ENCODE measurements around the gene SCUBE1. TPM values are rescaled to one million over a fixed set of nuclear protein-coding genes. Genes with fewer than 3 reads are reported as not detected.

Gene SCUBE1
- total and polyA plus RNA-seq, 2 of the 8 experiments (the other 6 are each of a cell fraction or from before 2014, with no cell fraction given) = 2.3 to 4.9 TPM

DNA sequence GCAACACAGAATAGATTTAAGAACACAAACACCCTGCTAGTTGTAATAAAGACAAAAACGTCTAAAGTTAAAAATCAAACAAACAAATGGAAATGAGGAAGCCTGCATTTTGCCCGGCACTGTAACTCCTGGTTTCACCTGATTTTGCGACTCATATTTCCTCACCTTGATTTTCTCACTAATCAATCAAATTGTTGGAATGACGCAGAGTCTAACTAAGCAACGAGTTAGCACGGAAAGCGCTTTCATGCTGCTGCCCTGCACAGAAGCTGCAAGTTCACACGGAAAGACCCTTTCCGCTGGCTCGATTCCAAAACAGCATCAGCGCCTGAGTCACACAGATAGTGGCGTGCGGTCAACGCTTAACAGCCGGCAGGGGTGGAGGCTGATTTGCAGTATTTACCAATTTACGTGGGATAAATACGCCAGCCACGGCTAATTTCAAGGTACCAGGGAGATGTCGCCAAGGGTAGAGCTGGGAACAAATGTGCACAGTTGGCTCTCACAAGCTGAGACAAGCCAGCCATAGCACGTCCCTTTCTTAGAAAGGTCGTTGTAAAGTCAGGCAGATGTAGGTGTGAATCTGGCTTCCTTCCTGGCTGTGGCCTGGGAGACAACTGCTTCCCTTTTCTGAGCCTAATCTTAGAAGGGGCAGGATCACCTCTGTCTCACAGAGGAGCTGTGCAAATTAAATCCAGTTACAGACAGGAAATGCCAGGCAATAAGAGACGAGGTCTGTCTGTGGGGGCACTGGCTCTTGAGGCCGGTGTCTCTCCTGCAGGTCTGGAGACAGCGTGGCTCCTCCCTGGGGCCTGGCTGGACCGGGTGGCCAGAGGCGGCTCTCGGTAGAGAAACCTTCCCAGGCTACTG, 79.3 kb downstream of the SCUBE1 start (continued):
- TF ChIP-seq RNF2 (IDR thresholded peaks at IDR 0.05; ENCODE audit: borderline replicate concordance, low read depth, low read length, missing control alignments, poor library complexity, severe bottlenecking) = no peak
